H9 (cell line): ENCODE measurements around the gene NRG3. TPM values are rescaled to one million over a fixed set of nuclear protein-coding genes. Genes with fewer than 3 reads are reported as not detected.
A peak's percentile ranks its signal among the peaks of the same experiment; 100 is the strongest.

Source experiments
- DNase-seq: peaks from one replicate; pipeline ENCODE4 v3.0.0-alpha.2; 2017
- H2AFZ ChIP-seq: one replicate; pipeline ENCODE4 v1.6.1; 2013; ENCODE audit warnings: mild to moderate bottlenecking, low read length, control low read depth, moderate library complexity
- H2AK5ac ChIP-seq: 2 replicates; pipeline ENCODE4 v1.6.1; 2013; ENCODE audit warnings: low read length, control low read depth, mixed read lengths; ENCODE audit not compliant: insufficient read length
- H2BK120ac ChIP-seq: one replicate; pipeline ENCODE4 v1.6.1; 2013; ENCODE audit warnings: low read depth, mild to moderate bottlenecking, low read length, control low read depth, inconsistent platforms; ENCODE audit not compliant: poor library complexity, severe bottlenecking
- H2BK12ac ChIP-seq: 2 replicates; pipeline ENCODE4 v1.6.1; 2013; ENCODE audit warnings: low read length, control low read depth, mixed read lengths, low read depth; ENCODE audit not compliant: insufficient read length
- H2BK15ac ChIP-seq: 2 replicates; pipeline ENCODE4 v1.6.1; 2013; ENCODE audit warnings: low read depth, low read length, control low read depth
- H2BK20ac ChIP-seq: one replicate; pipeline ENCODE4 v1.6.1; 2013; ENCODE audit warnings: low read depth, mild to moderate bottlenecking, low read length, control low read depth, inconsistent platforms; ENCODE audit not compliant: poor library complexity, severe bottlenecking
- H2BK5ac ChIP-seq: 2 replicates; pipeline ENCODE4 v1.6.1; 2013; ENCODE audit warnings: low read length, control low read depth, mixed read lengths; ENCODE audit not compliant: insufficient read length
- H3K14ac ChIP-seq: 2 replicates; pipeline ENCODE4 v1.6.1; 2013; ENCODE audit warnings: low read length, control low read depth; ENCODE audit not compliant: insufficient read depth
- H3K18ac ChIP-seq: 2 replicates; pipeline ENCODE4 v1.6.1; 2013; ENCODE audit warnings: low read depth, mild to moderate bottlenecking, mixed read lengths, low read length, control low read depth; ENCODE audit not compliant: insufficient read length
- H3K23ac ChIP-seq: 2 replicates; pipeline ENCODE4 v1.6.1; 2013; ENCODE audit warnings: low read length, control low read depth, mixed read lengths, low read depth; ENCODE audit not compliant: insufficient read length
- H3K23me2 ChIP-seq: 2 replicates; pipeline ENCODE4 v1.6.1; 2013; ENCODE audit warnings: low read depth, mild to moderate bottlenecking, mixed read lengths, low read length, control low read depth; ENCODE audit not compliant: insufficient read length, poor library complexity, severe bottlenecking
- H3K27ac ChIP-seq: 2 replicates; pipeline ENCODE4 v1.5.1; 2013; ENCODE audit warnings: low read length, control low read depth, mixed read lengths, low read depth; ENCODE audit not compliant: insufficient read length
- H3K27me3 ChIP-seq: 2 replicates; pipeline ENCODE4 v1.6.1; 2013; ENCODE audit warnings: low read length, control low read depth, inconsistent platforms; ENCODE audit not compliant: insufficient read depth
- H3K4ac ChIP-seq: 2 replicates; pipeline ENCODE4 v1.6.1; 2013; ENCODE audit warnings: low read depth, mild to moderate bottlenecking, control low read depth, inconsistent platforms, low read length, moderate library complexity
- H3K4me1 ChIP-seq: 2 replicates; pipeline ENCODE4 v1.6.1; 2013; ENCODE audit warnings: low read length, control low read depth, inconsistent platforms; ENCODE audit not compliant: insufficient read depth
- H3K4me2 ChIP-seq: 2 replicates; pipeline ENCODE4 v1.6.1; 2013; ENCODE audit warnings: low read length, control low read depth, mixed read lengths; ENCODE audit not compliant: insufficient read length, insufficient read depth
- H3K56ac ChIP-seq: 2 replicates; pipeline ENCODE4 v1.6.1; 2013; ENCODE audit warnings: low read depth, mild to moderate bottlenecking, mixed read lengths, low read length, control low read depth; ENCODE audit not compliant: insufficient read length
- H3K79me1 ChIP-seq: 2 replicates; pipeline ENCODE4 v1.6.1; 2013; ENCODE audit warnings: low read depth, mild to moderate bottlenecking, moderate library complexity, low read length, control low read depth, inconsistent platforms; ENCODE audit not compliant: insufficient read depth, poor library complexity, severe bottlenecking
- H3K79me2 ChIP-seq: 2 replicates; pipeline ENCODE4 v1.6.1; 2013; ENCODE audit warnings: low read length, control low read depth, inconsistent platforms; ENCODE audit not compliant: insufficient read depth
- H3K9ac ChIP-seq: 2 replicates; pipeline ENCODE4 v1.6.1; 2013; ENCODE audit warnings: low read length, control low read depth, mixed read lengths; ENCODE audit not compliant: insufficient read length; ENCODE audit errors: extremely low read depth
- H3K9me3 ChIP-seq: one replicate; pipeline ENCODE4 v1.6.1; 2013; ENCODE audit warnings: low read depth, low read length, inconsistent platforms; ENCODE audit not compliant: control insufficient read depth
- H3T11ph ChIP-seq: one replicate; pipeline ENCODE4 v1.6.1; 2013; ENCODE audit warnings: mild to moderate bottlenecking, low read length, control low read depth, inconsistent platforms
- H4K20me1 ChIP-seq: one replicate; pipeline ENCODE4 v1.6.1; 2013; ENCODE audit not compliant: control insufficient read depth, insufficient read length, insufficient read depth
- H4K5ac ChIP-seq: 2 replicates; pipeline ENCODE4 v1.6.1; 2013; ENCODE audit warnings: low read depth, mild to moderate bottlenecking, mixed read lengths, low read length, control low read depth; ENCODE audit not compliant: insufficient read length
- H4K8ac ChIP-seq: replicated peaks from 2 replicates; pipeline ENCODE4 v1.6.1; 2013; ENCODE audit warnings: low read length, control low read depth, mixed read lengths, low read depth; ENCODE audit not compliant: insufficient read length
- H4K91ac ChIP-seq: 2 replicates; pipeline ENCODE4 v1.6.1; 2013; ENCODE audit warnings: low read depth, mild to moderate bottlenecking, moderate library complexity, mixed read lengths, low read length, control low read depth; ENCODE audit not compliant: insufficient read length
- H3K27ac Mint-ChIP-seq, 3 experiments: 2 replicates in 2 of 3; 3 replicates in 1 of 3; pipeline ENCODE4 v1.8.0; 2020 to 2021; ENCODE audit warnings: mixed read lengths in 3 of 3, mild to moderate bottlenecking in 1 of 3, moderate library complexity in 1 of 3
- H3K27me3 Mint-ChIP-seq: 2 replicates; pipeline ENCODE4 v1.8.0; 2021; ENCODE audit warnings: low read depth, mild to moderate bottlenecking, moderate library complexity, mixed read lengths
- H3K36me3 Mint-ChIP-seq, 3 experiments: 2 replicates in 2 of 3; 3 replicates in 1 of 3; pipeline ENCODE4 v1.8.0; 2020 to 2021; ENCODE audit warnings: low read depth in 3 of 3, mixed read lengths in 3 of 3; ENCODE audit not compliant: insufficient read depth in 1 of 3
- H3K4me1 Mint-ChIP-seq, 2 experiments: 2 replicates each; pipeline ENCODE4 v1.8.0; 2020; ENCODE audit warnings: mixed read lengths in 2 of 2
- H3K4me3 Mint-ChIP-seq, 2 experiments: 2 replicates in 1 of 2; 3 replicates in 1 of 2; pipeline ENCODE4 v1.8.0; 2020 to 2021; ENCODE audit warnings: mild to moderate bottlenecking in 2 of 2, mixed read lengths in 2 of 2, moderate library complexity in 1 of 2
- H3K9me3 Mint-ChIP-seq, 2 experiments: 2 replicates in 1 of 2; 3 replicates in 1 of 2; pipeline ENCODE4 v1.8.0; 2020; ENCODE audit warnings: mild to moderate bottlenecking in 2 of 2, mixed read lengths in 2 of 2, moderate library complexity in 1 of 2
- CTCF ChIP-seq: fragments of 200-600 bp; sonication (generic); conservative IDR thresholded peaks from 3 replicates; pipeline ENCODE4 v1.8.0; 2021; ENCODE audit warnings: antibody characterized with exemption, mild to moderate bottlenecking
- WGBS: extraction: QIAGEN DNeasy Blood & Tissue Kit; methylation state at CpG from one replicate; pipeline ENCODE4 v1.1.7; 2013; ENCODE audit warnings: missing lambda C conversion rate, low lambda C conversion rate, mixed read lengths; ENCODE audit not compliant: insufficient read length; ENCODE audit errors: extremely low coverage; 5-methylcytosine and 5-hydroxymethylcytosine counted together
- total RNA-seq: library from RNA; stranded (reverse); gene quantifications from 2 replicates; pipeline ENCODE4 v1.2.1, GENCODE V29; 2021

NRG3 gene
- total RNA-seq, 1 experiment from 2014 or later, result 1.6 TPM

GRCh38 chr10:82084904-82085303 is 209.9 kb downstream of the NRG3 start:
- no peaks in the 10 kb centered on the region; a peak in 1 of 7 replicates for H3K36me3 Mint-ChIP-seq
- no peak overlapping the region for H4K5ac ChIP-seq
- DNase-seq, result no peak
- H2BK120ac ChIP-seq, result no peak overlapping the region
- no peaks in the 10 kb centered on the region for H3K27me3 ChIP-seq
- no peaks in the 10 kb centered on the region; a peak in 1 of 4 replicates for H3K4me1 Mint-ChIP-seq
- H3K4ac ChIP-seq, result no peak overlapping the region
- no peak overlapping the region for H2AK5ac ChIP-seq
- H3K9ac ChIP-seq, result no peak overlapping the region
- H3K27ac Mint-ChIP-seq, result no peak overlapping the region
- H3K9me3 ChIP-seq, result no peaks in the 10 kb centered on the region
- H3T11ph ChIP-seq, result no peak overlapping the region
- H2AFZ ChIP-seq, result no peak overlapping the region
- no peaks in the 10 kb centered on the region for H3K79me2 ChIP-seq
- no peak overlapping the region for H2BK15ac ChIP-seq
- H3K14ac ChIP-seq, result no peak overlapping the region
- H3K79me1 ChIP-seq, result no peaks in the 10 kb centered on the region
- no peak overlapping the region for H2BK12ac ChIP-seq
- no peaks in the 10 kb centered on the region for H3K27me3 Mint-ChIP-seq
- TF ChIP-seq CTCF, result peak; percentile 63
- no peak overlapping the region for H3K56ac ChIP-seq
- H4K20me1 ChIP-seq, result no peaks in the 10 kb centered on the region
- H3K23ac ChIP-seq, result no peak overlapping the region
- H3K4me2 ChIP-seq, result no peak overlapping the region
- H2BK20ac ChIP-seq, result no peak overlapping the region
- no peaks in the 10 kb centered on the region for H3K9me3 Mint-ChIP-seq
- no peak overlapping the region for H2BK5ac ChIP-seq
- H3K18ac ChIP-seq, result no peak overlapping the region
- no peaks in the 10 kb centered on the region for H3K23me2 ChIP-seq
- no peak overlapping the region for H3K4me3 Mint-ChIP-seq
- WGBS, result no CpG with 5 or more reads among the region's 7 CpGs
- H4K91ac ChIP-seq, result no peak overlapping the region
- 0 out of 2 replicates have a peak, but pooled peaks cover 3% of the 10 kb centered on the region for H3K4me1 ChIP-seq
- no peak overlapping the region for H4K8ac ChIP-seq
- H3K27ac ChIP-seq, result no peak overlapping the region
